ENCODE measurements around the gene SLC12A7. TPM values are rescaled to one million over a fixed set of nuclear protein-coding genes. Genes with fewer than 3 reads are reported as not detected.

Gene SLC12A7
- total RNA-seq, 2 experiments from 2014 or later: 14.0 to 14.6 TPM

DNA sequence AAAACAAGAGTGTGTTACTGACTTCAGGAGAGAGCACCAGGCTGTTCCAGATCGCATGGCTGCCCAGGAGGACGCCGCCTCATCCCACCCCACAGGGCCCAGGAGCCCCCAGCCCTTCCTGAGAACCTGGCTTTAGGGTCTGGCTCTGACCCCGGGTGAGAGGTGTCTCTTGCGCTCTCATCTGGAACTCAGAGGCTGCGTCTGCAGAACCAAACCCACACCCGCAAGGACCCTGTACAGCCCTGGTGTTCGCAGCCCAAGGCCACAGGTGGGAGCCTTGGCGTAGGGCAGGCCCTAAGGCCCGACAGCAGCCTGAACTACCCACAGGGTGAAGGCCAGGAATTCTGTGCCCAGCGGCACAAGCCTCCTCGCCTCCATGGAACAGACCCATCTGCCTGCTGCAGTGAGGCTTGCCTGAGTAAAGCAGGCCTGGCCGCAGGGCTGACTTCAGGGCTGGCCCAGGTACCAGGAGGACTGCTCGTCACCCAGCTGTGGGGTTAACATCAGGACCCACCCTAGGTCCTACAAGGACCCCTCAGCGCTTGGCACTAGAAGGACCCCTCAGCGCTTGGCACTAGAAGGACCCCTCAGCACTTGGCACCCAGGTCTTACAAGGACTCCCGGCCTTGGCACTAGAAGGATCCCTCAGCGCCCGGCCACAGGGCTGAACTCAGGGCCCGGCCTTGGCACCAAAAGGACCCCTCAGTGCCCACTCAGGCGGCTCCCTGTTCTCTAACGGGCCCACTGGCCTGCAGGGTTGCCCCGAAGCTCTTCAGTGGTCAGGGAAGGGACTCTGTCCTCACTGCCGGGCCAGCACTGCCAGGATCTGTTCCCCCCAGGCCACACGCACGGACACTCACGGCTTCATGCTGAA is 55.0 kb downstream of the SLC12A7 start:
- Mint-ChIP-seq H3K4me1 (no peaks in the 10 kb centered on the region), H3K4me3 (no peak overlapping the region), H3K27me3 (no peaks in the 10 kb centered on the region), H3K36me3 (peaks cover 1% of the 10 kb centered on the region), H3K9me3 (no peaks in the 10 kb centered on the region), H3K27ac (no peak overlapping the region)
- DNase-seq: no peak

DNA sequence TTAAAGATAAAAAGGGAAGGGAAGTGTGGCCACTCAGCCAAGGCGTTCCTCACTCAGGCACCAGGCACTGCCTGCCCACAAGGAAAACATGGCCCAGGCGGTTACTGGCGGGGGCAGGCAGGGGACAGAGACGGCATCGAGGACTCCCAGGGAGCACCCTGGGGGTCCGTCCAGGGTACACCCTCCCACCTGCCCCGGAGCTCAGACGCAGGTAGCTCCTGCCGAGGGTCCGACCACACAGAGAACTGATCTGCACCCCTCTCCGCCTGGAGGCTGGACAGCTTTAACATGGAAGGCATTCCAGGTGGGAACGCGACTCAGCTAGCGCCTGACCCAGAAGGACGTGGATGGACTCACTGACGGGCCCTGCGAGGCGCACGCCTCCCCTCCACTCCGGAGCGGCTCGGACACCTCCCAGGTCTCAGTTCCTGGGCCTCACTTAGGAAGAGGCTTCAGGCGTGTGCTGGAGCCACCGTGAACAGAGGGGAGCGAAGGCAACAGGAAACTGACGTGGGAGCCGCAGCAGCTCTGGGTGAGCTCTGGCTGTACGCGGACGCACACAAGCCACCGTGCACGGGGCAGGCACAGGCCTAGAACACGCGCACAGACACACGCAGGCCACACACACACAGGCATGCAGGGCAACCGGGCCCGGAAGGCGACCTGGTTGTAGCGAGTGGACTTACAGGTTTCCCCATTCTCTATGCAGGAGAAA is 55.8 kb downstream of the SLC12A7 start:
- no peak overlapping the region for H3K4me3 Mint-ChIP-seq
- no peaks in the 10 kb centered on the region for H3K9me3 Mint-ChIP-seq
- H3K27me3 Mint-ChIP-seq: no peaks in the 10 kb centered on the region
- peaks cover 1% of the 10 kb centered on the region for H3K36me3 Mint-ChIP-seq
- no peaks in the 10 kb centered on the region for H3K4me1 Mint-ChIP-seq
- H3K27ac Mint-ChIP-seq: no peak overlapping the region
- no peak for DNase-seq

- no peaks in the 10 kb centered on the region for H3K9me3 Mint-ChIP-seq
- no peak for DNase-seq
- H3K4me1 Mint-ChIP-seq: no peaks in the 10 kb centered on the region
- no peak overlapping the region for H3K27ac Mint-ChIP-seq
- H3K36me3 Mint-ChIP-seq: peaks cover 1% of the 10 kb centered on the region
- H3K4me3 Mint-ChIP-seq: no peak overlapping the region
- H3K27me3 Mint-ChIP-seq: no peaks in the 10 kb centered on the region
Measured at GRCh38 chr5:1054799-1055775, 56.8 kb downstream of the SLC12A7 start.

DNA sequence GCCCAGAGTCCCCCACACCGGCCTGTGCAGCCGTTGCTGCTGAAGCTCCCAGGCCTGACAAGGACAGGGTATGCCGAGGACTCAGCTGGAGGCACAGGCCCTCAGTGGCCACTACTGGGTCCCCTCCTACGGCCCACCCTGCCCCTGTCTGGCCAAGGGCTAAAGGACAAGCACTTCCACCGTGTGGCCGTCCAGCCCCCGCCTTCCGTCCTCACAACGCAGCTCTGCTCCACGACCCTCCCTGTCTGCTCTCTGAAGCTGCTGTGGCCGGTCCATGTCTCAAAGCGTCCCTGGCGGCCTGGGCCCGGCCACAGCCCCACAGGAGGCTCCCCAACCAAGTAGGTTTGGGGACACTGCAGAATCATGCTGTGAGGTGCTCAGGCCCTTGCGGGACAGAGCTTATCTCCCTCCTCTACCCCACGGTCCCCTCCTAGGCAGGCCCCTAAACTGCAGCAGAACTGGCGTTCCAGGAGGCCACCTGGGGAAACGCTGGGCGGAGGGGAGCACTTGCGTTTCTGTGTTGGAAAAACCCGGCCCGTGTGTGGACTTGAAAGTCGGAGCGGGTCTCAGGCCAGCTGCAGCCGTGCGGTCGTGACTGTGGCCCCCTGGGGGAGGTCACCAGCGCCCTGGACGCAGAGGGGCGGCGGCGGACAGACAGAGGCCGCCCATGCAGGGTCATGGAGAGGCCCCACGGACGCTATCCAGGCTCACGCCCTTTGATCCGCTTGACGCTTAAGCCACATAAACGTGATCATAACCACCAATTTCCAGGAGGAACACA is 57.7 kb downstream of the SLC12A7 start:
- H3K4me3 Mint-ChIP-seq: no peak overlapping the region
- H3K36me3 Mint-ChIP-seq: peaks cover 1% of the 10 kb centered on the region

GRCh38 chr5:1053391-1054017 is 58.4 kb downstream of the SLC12A7 start:
- Mint-ChIP-seq H3K27ac (no peak overlapping the region), H3K4me1 (no peaks in the 10 kb centered on the region), H3K9me3 (no peaks in the 10 kb centered on the region), H3K27me3 (no peaks in the 10 kb centered on the region), H3K36me3 (peaks cover 1% of the 10 kb centered on the region), H3K4me3 (no peak overlapping the region)
- DNase-seq: no peak

More for the DNA sequence above, 57.7 kb downstream of the SLC12A7 start:
- H3K9me3 Mint-ChIP-seq: no peaks in the 10 kb centered on the region
- H3K27me3 Mint-ChIP-seq: no peaks in the 10 kb centered on the region
- no peak overlapping the region for H3K27ac Mint-ChIP-seq
- H3K4me1 Mint-ChIP-seq: no peaks in the 10 kb centered on the region
- no peak for DNase-seq

- Mint-ChIP-seq H3K36me3 (peaks cover 2% of the 10 kb centered on the region), H3K27me3 (no peaks in the 10 kb centered on the region), H3K9me3 (peaks cover 7% of the 10 kb centered on the region), H3K4me3 (no peak overlapping the region), H3K4me1 (no peaks in the 10 kb centered on the region), H3K27ac (no peak overlapping the region)
- DNase-seq: no peak
Measured at GRCh38 chr5:1052641-1053390, 59.0 kb downstream of the SLC12A7 start.

- H3K36me3 Mint-ChIP-seq: peaks cover 3% of the 10 kb centered on the region
- no peaks in the 10 kb centered on the region for H3K27me3 Mint-ChIP-seq
- H3K4me1 Mint-ChIP-seq: no peaks in the 10 kb centered on the region
- no peak for DNase-seq
- no peak overlapping the region for H3K4me3 Mint-ChIP-seq
- peaks cover 14% of the 10 kb centered on the region for H3K9me3 Mint-ChIP-seq
- no peak overlapping the region for H3K27ac Mint-ChIP-seq
Measured at GRCh38 chr5:1052076-1052475, 59.8 kb downstream of the SLC12A7 start.

DNA sequence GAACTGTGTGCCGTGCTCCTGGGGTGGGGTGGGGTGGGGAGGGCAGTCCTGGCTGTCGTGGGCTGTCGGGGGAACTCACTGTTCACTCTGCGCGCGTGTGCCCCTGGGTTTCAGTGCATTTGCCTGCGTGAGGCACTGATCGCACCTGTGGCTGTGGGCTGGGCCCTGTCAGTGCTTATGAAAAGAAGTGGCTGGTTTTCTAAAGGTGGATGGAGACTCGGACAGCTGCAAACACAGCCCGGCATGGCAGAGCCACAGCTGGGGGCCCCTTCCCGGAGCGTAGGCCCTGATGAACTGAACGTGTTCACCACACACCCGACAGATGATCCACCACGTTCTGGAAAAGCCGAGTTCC is 60.5 kb downstream of the SLC12A7 start:
- Mint-ChIP-seq H3K9me3 (peaks cover 22% of the 10 kb centered on the region), H3K4me1 (no peaks in the 10 kb centered on the region), H3K36me3 (peaks cover 3% of the 10 kb centered on the region), H3K27ac (no peak overlapping the region), H3K27me3 (no peaks in the 10 kb centered on the region), H3K4me3 (no peak overlapping the region)
- no peak for DNase-seq

GRCh38 chr5:1050423-1051365 is 61.2 kb downstream of the SLC12A7 start:
- no peak overlapping the region for H3K27ac Mint-ChIP-seq
- H3K9me3 Mint-ChIP-seq: peaks cover 28% of the 10 kb centered on the region
- no peak overlapping the region for H3K4me3 Mint-ChIP-seq
- DNase-seq: no peak
- peaks cover 3% of the 10 kb centered on the region for H3K36me3 Mint-ChIP-seq
- H3K4me1 Mint-ChIP-seq: no peaks in the 10 kb centered on the region
- no peaks in the 10 kb centered on the region for H3K27me3 Mint-ChIP-seq

GRCh38 chr5:1048861-1049838 is 62.7 kb downstream of the SLC12A7 start:
- H3K36me3 Mint-ChIP-seq: peaks cover 4% of the 10 kb centered on the region
- no peak overlapping the region for H3K27ac Mint-ChIP-seq
- H3K4me1 Mint-ChIP-seq: no peaks in the 10 kb centered on the region

GRCh38 chr5:1048162-1048721 is 63.6 kb downstream of the SLC12A7 start:
- no peak overlapping the region for H3K4me3 Mint-ChIP-seq
- DNase-seq: no peak
- H3K36me3 Mint-ChIP-seq: peaks cover 4% of the 10 kb centered on the region
- no peak overlapping the region for H3K27ac Mint-ChIP-seq
- no peaks in the 10 kb centered on the region for H3K4me1 Mint-ChIP-seq
- peaks cover 52% of the 10 kb centered on the region for H3K9me3 Mint-ChIP-seq
- H3K27me3 Mint-ChIP-seq: no peaks in the 10 kb centered on the region

More at GRCh38 chr5:1048861-1049838, 62.7 kb downstream of the SLC12A7 start:
- Mint-ChIP-seq H3K27me3 (no peaks in the 10 kb centered on the region), H3K4me3 (no peak overlapping the region), H3K9me3 (peaks cover 43% of the 10 kb centered on the region)
- no peak for DNase-seq
